Fibroblast of the conjunctiva (primary cell): Measurements from ENCODE around the gene HOXB5.

Experiments
- DNase-seq: peaks from one replicate; pipeline ENCODE4 v3.0.0-alpha.2; 2010; ENCODE audit warnings: low read depth

Gene HOXB5

DNA sequence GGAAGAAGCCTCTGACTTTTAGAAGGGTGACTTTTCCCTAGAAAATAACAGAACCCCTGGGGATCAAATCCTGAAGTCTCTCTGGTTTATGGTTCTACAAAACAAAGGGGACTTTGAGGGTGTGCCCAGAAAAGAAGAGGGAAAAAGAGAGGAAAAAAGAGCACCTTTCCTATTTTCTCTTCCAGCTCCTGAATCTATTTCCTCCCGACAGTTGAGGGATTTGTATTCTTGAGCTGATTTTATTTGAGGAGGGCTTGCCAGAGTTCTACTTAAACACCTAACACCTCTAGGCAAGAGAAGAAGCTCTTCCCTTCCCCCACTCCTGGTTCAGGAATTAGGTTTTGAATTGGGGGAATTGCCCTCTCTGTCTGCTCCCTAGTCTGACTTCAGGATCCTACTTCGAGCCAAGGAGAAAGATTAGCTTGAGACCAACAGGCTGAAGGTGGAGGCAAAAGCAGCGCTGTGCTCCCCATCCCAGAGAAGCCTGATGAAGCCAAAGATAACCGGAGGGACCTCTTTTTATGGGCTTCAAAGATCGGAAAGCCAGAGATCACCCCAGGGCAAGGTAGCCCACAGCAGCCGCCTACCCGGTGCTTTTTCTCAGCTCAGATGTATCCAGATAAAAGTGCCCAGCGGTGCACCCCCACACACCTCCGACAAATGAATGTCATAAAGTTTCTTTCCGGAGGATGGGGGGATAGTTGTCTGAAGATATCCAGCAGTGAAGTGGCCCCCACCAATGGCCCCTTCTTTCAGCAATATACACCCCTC, 4.3 kb downstream of the HOXB5 start:
- no peak for DNase-seq

GRCh38 chr17:48588528-48588927, 5.1 kb downstream of the HOXB5 start:
- no peak for DNase-seq

- DNase-seq = no peak
Observed at GRCh38 chr17:48588074-48588415, 5.5 kb downstream of the HOXB5 start.

DNA sequence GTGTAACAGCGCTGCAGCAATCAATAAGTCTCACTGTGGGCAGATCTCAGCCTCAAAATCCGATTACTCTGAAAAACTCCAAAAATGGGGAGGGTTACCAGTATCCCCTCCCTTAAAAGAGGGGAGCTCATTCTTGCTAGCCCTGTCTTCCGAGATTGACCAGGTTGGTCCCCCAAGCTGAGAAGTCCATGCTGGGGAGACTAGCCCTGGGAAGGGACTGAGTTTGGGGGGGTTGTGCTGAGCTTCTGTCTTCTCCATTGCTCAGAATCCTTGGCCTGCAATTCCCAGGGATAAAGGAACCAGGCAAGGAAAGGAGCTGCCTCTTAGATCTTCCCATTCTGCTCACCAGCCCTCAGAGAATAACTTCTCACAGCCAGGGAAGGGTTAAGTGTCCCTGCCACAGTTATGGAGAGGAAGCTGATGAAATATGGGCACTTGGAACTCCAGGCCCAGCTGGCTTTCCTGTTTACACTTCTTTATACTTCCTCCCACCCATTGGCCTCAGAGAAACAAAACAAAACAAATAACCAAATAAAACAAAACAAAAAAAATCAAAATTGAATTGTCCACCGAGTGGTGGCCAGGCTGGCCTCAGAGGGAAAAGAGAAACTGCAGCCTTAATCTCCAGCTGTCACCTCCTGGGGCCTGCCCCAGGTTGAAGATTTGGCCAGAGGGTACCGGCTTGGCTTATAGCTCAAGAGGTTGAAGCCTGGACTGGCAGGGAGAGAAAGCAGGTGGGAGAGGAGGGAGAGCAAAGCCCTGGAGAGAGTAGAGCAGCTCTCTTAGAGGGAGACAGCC, 6.1 kb downstream of the HOXB5 start:
- no peak for DNase-seq

GRCh38 chr17:48586355-48587258, 7.0 kb downstream of the HOXB5 start:
- no peak for DNase-seq

GRCh38 chr17:48584223-48584741, 9.3 kb downstream of the HOXB5 start:
- no peak for DNase-seq

DNA sequence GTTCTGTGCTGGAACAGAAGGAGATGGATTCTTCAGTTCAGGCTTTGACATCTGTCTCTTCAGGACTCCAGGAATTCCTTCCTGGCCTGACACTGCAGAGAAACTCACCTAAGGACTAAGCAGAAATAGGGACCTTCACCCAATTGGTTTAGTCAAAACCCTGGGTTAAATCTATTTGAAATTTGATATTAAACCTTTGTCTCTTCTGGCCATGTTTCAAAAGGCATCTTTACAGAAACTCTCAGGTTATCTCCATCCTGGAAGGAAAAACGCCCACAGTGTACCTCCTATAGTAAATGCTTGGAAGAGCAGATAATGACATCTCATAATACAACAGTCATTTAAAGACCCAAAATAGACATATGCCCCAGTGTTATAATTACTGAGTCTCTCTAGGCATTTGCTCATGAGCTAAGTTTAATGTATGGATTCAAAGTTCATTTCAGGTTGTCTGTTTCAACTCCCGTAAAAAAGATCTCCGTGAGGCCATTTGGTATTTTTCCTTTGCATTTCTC, 9.8 kb downstream of the HOXB5 start:
- no peak for DNase-seq

DNA sequence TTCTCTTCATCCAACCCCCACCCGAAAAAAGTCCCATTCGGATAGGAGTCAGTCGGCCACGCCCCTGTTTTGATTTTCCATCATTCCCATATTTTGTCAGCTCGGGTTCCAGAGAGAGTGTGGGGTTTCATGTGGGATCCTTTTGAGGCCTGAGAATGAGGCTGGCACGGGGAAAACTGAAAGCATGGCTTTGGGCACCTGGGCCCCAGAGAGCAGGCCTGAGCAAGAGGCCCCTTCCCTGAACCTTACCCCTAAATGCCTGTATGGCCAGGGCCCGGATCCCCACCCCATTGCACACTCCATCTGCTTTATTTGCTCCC, 10.9 kb downstream of the HOXB5 start:
- DNase-seq = no peak

- DNase-seq = no peak
Observed at GRCh38 chr17:48579760-48580554, 13.6 kb downstream of the HOXB5 start.

DNA sequence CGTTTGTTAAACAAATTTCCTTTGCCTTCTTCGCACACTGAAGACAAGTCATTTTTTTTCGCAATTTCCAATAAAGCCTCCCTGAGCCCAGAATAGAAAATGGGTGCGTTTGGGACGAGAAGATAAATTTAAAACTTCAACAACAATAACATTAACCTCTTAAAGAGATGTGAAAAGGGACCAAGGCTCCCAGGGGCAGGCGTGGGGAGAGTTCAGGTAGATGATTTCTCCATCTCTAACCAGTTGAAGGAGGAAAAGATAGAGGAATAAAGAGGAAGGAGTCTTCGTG, 14.2 kb downstream of the HOXB5 start:
- DNase-seq = no peak

DNA sequence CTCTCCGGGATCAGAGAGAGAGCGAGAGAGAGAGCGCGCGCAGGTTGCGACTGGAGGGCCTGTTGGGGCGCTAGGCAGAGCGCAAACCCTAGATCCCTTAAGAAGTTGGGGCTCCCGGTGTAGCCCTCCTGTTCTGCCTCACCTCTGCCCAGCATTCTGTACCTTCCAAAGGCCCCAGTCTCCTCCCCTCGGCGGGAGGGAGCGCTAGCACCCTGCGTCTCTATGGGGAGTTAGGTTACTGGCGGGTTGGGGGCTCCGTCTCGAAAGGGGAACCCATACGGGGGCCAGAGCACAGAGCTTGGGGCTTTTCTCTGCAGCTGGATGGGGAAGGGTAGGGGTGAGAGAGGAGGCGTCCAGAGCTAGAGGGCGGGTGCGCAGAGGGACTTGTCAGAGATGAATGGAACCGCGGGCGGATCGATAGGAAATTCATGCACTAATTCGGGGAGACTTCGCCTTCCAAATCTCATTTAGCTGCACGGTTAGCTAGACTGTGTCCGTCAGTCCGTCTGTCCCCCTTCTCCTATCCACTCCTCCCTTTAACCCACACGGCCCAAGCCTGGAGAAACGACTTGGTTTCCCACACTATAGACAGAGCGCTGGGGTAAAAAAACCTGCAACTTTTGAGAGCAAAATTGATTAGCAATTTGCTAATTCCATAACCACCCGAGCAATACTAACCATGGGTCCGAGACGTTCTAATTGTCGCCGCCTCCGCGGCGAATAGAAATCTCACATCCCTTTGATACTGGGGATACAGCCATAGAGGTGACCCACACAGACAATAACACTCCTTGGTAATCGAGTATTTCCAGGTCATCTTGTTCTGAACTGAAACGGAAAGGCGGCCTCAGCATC, 14.7 kb downstream of the HOXB5 start:
- no peak for DNase-seq

- DNase-seq = no peak
Observed at GRCh38 chr17:48577946-48578615, 15.5 kb downstream of the HOXB5 start, which contains the start of gene HOXB4. Gene HOXB4, minus strand, starts transcription at chr17:48578350. Its CDS starts 31 bp downstream, at chr17:48578319.

DNA sequence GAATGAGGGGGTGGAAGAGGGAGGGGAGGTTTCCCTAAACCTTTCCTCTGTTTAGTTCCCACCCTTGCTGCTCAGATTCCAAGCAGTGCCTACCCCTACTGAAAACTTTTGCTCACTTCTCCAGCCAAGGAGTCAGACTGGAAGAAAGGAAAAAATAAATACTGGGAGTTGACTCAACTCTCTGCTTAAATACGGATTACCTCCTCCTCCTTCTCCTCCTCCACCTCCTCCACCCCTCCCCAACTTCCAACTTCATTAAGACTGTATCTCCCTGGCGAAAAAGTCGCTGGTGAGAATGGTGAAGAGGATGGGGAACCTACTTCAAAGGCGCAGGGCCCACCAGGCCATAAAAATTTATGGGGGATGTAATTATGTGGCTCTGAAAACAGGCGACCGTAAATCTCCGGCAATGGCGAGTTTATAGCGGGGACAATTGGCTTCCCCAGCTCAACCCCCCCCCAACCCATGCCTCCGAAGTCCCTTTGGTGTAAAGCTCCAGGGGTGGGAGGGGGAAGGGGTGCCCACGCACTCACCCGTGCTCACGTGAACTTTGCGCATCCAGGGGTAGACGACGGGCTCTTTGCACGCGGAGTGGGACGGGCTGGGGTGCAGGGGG, 16.1 kb downstream of the HOXB5 start:
- no peak for DNase-seq

GRCh38 chr17:48576479-48577309, 16.9 kb downstream of the HOXB5 start:
- no peak for DNase-seq

DNA sequence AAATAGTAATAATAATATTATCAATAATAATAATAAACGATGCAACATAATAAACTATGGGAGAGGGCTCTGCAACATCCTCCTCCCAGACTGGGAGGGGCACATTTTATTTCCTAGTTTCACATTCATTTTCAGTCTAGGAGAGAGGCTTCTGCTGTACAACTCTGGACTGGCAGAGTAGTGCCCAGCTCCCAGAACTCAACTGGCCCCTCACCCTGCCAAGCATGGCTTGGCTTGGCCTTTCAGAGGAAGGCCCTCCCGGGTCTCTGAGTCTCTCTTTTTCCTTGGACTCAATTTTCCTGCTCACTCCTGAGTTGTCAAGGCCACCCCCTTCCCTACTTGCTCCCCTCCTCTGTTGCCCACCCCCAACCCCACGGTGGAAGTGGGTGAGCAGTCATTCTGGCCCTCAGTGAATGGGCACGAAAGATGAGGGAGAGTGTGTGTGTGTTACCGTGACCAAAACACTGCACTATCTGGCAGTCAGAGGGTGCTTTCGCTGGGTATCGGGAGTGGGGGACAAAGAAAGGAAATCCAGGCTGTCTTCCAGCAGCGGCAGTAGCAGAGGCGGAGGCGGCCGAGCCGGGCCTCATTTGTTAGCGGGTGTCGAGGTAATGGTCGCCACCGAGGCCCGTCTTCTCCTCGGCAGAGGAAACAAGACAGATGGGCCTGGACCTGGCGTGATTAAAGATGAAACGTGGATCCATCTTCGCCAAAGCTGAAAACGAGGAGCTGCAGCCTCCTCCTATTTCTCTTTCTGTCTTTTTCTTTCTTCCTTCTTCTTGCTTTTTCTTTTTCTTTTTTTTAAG, 17.7 kb downstream of the HOXB5 start:
- DNase-seq = no peak

GRCh38 chr17:48575066-48575582, 18.5 kb downstream of the HOXB5 start:
- DNase-seq = no peak

DNA sequence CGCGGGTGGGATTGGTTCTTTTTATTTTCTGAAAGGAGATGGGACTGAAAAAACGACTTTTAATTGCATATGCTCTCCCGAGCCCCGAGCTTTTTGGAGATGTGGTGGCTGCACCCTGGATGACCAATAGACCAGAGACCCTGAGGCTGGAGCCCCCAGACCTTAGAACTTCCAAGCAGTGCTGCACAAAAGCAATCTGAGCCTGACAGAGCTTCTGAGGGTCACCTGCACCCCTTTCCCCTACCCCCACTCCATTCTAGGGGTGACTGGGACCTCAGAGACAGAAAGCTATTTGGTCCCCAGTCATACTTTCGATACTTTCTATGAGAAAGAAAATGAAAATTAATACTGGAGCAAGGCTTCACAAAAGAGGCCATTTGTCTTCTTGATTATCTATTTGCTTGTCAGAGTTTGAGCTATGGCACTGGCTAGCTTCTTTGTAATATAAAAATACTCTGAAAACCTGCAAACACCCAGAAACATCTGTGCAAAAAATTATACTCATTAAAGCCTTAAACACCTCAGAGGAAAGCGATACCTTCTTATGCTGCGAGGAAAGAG, 19.0 kb downstream of the HOXB5 start:
- DNase-seq = no peak
